NOMO-1 (cell line): ENCODE results near the gene ACACA.
"Not testable (repeated sequence)": the region's sequence is repeated elsewhere in the genome, so short reads cannot be mapped to it uniquely, and the experiment has no call there.

Experiments
- DNase-seq, 2 experiments: peaks; one replicate each; lab custom pipeline; 2025; ENCODE audit not compliant: unreplicated experiment in 2 of 2; lab: John Stamatoyannopoulos, UW

ACACA gene

DNA sequence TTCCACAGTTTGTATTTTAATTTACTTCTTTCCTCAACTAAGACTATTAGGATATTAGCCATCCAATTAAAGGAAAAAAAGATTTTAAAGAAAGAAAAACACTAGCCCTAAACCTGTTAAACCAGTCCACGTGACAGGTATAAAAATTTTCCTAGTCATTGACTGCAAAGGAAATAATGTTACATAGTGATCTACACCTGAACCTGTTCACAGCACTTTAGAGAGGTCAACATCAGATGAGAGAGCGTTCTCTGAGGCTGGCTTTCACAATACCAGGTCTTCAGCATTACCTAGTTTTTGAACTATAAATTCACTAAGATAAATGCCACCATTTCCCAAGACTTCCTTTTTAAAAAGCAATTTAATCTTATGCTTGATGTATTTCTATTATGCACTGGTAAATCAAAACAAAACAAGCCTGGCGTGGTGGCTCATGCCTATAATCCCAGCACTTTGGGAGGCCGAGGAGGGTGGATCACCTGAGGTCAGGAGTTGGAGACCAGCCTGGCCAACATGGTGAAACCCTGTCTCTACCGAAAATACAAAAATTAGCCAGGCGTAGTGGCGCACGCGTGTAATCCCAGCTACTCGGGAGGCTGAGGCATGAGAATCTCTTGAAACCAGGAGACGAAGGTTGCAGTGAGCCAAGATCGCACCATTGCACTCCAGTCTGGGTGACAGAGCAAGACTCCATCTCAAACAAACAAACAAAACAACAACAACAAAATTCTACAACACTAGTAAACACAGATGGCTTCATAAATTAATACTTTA lies 49.7 kb downstream of the ACACA start:
- not testable (repeated sequence) for DNase-seq

- DNase-seq: not testable (repeated sequence)
Measured at GRCh38 chr17:37346863-37347402, 59.7 kb downstream of the ACACA start.

DNA sequence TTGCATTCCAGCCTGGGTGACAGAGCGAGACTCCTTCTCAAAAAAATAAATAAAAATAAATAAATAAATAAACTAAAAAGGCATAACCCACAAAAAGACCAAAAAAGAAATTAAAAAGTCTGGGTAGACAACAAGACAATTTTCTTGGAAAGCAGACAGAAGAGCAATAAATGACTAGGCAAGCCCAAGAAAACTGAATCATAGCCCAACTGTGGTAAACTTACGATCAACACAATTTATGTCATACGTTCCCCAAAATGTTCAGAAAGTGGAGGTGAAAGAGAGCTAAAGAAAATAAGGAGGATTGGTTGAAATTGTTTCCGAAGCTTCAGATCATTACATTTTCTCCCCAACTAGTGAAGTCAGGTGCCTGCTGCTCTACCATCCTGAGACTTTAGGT lies 62.1 kb downstream of the ACACA start:
- DNase-seq: no peak

DNA sequence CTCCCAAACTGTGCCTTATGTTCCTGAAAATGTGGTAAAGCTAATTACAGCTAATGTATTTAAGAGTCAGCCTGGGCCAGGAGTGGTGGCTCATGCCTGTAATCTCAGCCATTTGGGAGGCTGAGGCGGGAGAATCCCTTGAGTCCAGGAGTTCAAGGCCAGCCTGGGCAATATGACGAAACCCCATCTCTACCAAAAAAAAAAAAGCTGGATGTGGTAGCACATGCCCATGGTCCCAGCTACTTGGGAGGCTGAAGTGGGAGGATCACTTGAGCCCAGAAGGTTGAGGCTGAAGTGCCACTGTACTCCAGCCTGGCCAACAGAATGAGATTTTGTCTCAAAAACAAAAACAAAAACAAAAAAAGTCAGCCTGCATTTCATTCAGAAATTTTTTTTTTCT lies 64.0 kb downstream of the ACACA start:
- no peak for DNase-seq

DNA sequence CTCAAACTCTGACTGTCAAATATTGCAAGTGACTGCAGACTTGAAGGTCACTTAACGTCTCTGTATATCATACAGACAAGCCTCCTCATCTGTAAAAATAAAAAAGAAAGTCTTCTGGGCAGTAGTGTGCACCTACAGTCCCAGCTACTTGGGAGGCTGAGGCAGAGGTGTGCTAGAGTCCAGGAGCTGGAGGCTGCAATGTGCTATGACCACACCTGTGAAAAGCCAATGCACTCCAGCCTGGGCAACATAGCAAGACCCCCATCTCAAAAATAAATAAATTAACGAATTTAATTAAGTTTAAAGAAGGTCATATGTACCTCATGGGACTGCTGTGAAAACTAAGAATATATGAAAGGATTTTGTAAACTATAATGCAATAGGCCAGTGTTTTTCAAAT lies 65.8 kb downstream of the ACACA start:
- DNase-seq: no peak

- DNase-seq: no peak
Measured at GRCh38 chr17:37339321-37339720, 67.3 kb downstream of the ACACA start.

GRCh38 chr17:37338847-37339246 lies 67.8 kb downstream of the ACACA start:
- DNase-seq: no peak

DNA sequence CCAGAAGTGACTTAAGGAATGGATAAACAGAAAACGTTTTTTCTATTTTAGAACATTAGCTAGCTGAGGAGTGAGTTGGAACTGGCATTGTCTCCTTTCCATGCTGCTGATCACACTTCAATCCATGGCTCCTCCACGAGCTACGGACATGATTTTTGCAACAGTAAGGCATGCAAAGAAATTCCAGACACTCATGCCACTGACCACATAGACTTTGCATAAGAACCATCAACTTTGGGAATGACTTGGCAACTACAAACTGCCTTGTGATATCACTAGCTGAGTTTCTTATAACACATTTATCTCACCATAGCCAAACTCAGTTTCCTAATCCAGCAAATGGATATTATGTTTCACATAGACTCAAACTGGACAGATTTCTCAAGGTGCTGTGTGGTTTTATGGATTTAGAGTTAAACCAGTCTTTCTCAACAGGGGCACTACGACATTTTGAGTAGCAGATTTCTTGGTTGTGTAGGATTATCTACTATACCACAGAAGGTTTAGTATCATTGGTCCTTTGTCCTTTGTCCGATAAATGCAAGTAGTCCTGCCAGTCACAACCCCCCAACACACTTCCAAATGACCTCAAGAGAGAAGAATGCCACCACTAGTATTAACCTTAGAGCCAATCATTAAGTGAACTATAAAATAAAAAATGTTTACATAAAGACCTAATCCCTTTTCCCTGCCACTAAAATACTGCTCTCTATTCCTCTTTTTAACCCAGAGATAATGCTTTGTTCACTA lies 79.1 kb downstream of the ACACA start:
- no peak for DNase-seq

DNA sequence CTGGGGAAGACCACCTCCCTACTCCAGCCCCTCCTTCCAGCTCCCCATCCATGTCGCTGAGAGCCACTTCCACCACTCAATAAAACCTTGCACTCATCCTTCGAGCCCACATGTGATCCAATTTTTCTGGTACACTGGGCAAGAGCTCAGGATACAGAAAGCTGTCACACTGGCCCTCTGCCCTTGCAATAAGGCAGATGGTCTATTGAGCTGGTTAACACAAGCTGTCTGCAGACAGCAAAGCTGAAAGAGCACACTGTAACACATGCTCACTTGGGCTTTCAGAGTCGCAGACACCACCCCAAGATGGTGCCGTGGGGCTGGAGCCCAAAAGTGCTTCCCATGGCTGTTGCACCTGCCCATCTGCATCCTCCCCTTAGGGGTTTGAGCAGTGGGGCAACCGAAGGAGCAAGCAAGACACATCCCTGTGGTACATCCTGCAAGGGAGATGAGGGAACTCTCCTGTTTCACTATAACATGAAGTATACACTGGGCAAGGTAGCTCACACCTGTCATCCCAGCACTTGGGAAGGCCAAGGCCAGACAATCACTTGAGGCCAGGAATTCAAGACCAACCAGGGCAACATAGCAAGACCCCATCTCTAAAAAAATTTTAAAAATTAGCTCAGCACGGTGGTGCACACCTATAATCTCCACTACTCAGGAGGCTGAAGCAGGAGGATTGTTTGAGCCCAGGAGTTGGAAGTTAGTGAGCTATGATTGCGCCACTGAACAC lies 83.6 kb downstream of the ACACA start:
- no peak for DNase-seq

DNA sequence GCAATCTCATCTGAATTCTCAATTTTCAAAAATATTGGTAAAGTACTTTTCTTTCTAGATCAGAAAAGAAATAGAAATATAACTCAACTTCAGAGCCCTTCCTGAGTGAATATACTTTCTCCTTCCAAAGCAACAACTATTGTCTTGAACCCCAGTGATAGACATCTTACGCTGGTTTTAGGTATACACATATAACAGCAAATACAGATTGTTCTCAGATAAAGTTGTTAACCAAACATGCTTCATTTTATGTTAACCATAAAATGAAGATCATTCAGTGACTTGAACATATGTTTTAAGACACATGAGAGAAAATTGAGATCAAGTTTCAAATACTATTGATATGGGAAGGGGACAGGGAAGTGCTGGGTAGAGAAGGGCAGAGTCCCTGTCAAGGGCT lies 84.5 kb downstream of the ACACA start:
- no peak for DNase-seq

- DNase-seq: peak; percentile 53 to 72
Measured at GRCh38 chr17:37318931-37319594, 87.6 kb downstream of the ACACA start.

GRCh38 chr17:37317867-37318266 lies 88.8 kb downstream of the ACACA start:
- DNase-seq: no peak

- DNase-seq: no peak
Measured at GRCh38 chr17:37315601-37316000, 91.0 kb downstream of the ACACA start.

DNA sequence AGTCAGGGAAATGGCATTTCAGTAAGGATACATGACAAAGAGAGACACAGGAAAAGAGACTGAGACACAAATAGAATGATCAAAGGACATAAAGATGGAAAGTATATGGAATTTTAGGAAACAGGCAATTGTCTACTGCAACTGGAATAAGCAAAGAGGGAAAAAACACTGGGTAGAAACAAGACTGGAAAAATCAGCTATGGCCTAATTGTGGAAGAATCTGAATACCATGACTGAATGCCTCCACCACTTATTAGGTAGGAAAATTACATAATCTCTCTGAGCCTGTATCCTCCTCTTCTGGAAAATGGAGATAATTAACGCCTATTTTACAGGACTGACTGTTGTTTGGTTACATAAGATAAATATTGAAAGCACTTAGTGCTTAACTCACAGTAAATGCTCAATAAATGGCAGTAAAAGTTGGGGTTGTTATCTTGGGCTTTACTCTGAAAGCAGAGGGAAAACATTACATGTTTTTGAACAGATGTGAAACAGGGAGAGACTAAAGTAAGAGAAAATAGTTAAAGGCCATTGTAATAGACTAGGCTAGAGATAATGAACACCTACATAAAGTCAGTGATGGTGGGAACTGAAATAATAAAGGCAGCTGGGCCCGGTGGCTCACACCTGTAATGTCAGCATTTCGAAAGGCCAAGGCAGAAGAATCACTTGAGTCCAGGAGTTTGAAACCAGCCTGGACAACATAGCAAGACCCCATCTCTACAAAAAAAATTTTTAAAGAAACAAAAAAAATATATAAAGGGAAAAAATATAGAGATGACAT lies 94.3 kb downstream of the ACACA start:
- DNase-seq: no peak

DNA sequence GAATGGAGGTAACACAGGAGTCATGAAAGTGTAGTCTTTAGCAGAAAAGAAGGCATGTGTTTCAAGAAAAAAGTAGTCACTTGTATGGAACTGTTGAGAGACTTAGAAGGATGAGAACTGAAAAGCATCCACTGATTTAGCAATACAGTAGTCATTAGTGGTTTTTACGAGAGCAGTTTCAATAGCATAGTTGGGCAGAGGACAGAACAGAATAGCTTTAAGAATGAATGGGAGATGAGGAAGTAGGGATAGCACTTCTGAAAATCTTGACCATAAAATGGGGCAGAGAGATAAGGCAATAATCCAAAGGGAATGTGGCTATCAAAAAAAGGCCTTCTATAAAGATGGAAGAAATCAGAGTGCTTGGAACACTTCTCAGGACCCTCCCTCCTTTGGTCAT lies 95.7 kb downstream of the ACACA start:
- peak; percentile 39 to 87 for DNase-seq

DNA sequence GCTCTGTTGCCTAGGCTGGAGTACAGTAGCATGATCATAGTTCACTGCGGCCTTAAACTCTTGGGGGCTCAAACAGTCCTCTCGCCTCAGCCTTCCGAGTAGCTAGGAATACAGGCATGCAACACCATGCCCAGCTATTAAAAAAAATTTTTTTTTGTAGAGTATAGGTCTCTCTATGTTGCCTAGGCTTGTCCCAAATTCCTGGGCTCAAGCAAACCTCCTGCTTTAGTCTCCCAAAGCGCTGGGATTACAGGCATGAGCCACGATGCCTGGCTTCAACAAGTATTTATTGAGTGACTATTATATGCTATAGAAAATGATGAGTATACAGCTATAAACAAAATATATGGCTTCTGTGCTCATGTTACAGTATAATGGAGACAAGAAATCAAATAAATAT lies 97.6 kb downstream of the ACACA start:
- DNase-seq: no peak

- no peak for DNase-seq
Measured at GRCh38 chr17:37305406-37305905, 101.2 kb downstream of the ACACA start.

DNA sequence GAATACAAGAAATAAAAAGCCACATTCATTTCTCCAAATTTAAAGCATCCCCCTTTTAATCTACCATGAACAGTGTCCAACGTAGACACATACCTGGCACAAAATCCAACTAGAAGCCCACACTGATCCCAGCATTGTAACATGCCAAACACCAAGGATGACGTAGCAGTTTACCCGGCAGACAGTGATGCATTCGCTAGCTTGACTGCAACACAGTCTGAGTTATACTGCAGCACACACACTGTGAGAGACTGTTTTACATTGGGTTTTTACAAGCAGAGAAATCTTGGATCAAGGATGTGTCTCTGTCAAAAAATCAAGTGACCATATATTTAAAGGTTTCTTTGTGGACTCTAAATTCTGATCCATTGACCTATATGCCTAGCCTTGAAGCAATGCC lies 105.3 kb downstream of the ACACA start:
- no peak for DNase-seq

- DNase-seq: no peak
Measured at GRCh38 chr17:37300683-37301082, 106.0 kb downstream of the ACACA start.
